K562 (cell line): ENCODE data around the gene MRPL38. TPM values are rescaled to one million over a fixed set of nuclear protein-coding genes. Genes with fewer than 3 reads are reported as not detected.

ENCODE experiments used
- HDAC2 ChIP-seq: fragments of 450-650 bp; IDR thresholded peaks from 2 replicates; pipeline ENCODE4 v1.6.1; 2016; ENCODE audit warnings: mild to moderate bottlenecking
- polyA plus RNA-seq, 8 experiments: library from polyadenylated mRNA; depleted of rRNA in 4 of 8; stranded (reverse) in 5 of 8; unstranded in 3 of 8; fragments of >200 nt; fragmentation: Nextera tagmentation in 2 of 8; fragmentation: Illumina TruSeq in 1 of 8; extraction: Ambion mirVana in 2 of 8; extraction: Trizol in 1 of 8; gene quantifications; 2 replicates each; pipeline versions ENCODE4 v1.2.1 to v1.2.3, GENCODE V29; 2011 to 2014; ENCODE audit warnings: inconsistent platforms in 1 of 8, missing spikeins in 1 of 8
- total RNA-seq, 7 experiments: library from RNA; depleted of rRNA in 6 of 7; stranded (reverse); fragments of >200 nt in 6 of 7; fragmentation: Illumina TruSeq in 2 of 7; extraction: Trizol in 2 of 7; gene quantifications; 2 replicates each; pipeline versions ENCODE4 v1.2.1 to v1.2.3, GENCODE V29; 2011 to 2021; ENCODE audit warnings: low replicate concordance in 1 of 7
- TF ChIP-seq, protein P1 (sequence below): sonication (generic); formaldehyde crosslinking; IDR thresholded peaks from 2 replicates; pipeline ENCODE4 v1.8.1; 2023; ENCODE audit warnings: missing genetic modification reagents, mild to moderate bottlenecking, borderline replicate concordance
- TF ChIP-seq, protein P2 (sequence below), 2 experiments: fragments of 250-450 bp in 1 of 2; fragments of 450-650 bp in 1 of 2; sonication (Bioruptor Pico) in 1 of 2; IDR thresholded peaks; 2 replicates each; pipeline versions ENCODE4 v1.6.1 to v1.8.0; 2016 to 2021; ENCODE audit warnings: mild to moderate bottlenecking in 2 of 2, moderate library complexity in 2 of 2, missing compliant biosample characterization in 1 of 2, missing genetic modification characterization in 1 of 2

The MRPL38 gene
- total and polyA plus RNA-seq, 9 of the 15 experiments (the other 6 are each of a cell fraction or from before 2014, with no cell fraction given): 4.5 to 154 (median 48.5) TPM

DNA sequence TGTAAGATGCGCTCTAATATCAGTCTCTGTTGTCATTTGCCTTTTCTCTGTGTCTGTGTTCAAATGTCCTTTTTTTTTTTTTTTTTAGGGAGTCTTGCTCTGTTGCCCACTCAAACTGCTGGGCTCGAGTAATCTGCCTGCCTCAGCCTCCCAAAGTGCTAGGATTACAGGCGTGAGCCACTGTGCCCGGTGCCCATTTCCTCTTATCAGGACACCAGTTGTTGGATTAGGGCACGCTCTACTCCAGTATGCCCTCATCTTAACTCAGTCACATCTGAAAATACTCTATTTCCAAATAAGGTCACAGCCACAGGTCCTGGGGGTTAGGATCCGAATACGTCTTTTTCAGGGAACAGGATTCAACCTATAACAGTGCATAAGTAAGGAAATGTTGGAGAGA lies 24.4 kb downstream of the MRPL38 start (continued):
- TF ChIP-seq, protein P1, sequence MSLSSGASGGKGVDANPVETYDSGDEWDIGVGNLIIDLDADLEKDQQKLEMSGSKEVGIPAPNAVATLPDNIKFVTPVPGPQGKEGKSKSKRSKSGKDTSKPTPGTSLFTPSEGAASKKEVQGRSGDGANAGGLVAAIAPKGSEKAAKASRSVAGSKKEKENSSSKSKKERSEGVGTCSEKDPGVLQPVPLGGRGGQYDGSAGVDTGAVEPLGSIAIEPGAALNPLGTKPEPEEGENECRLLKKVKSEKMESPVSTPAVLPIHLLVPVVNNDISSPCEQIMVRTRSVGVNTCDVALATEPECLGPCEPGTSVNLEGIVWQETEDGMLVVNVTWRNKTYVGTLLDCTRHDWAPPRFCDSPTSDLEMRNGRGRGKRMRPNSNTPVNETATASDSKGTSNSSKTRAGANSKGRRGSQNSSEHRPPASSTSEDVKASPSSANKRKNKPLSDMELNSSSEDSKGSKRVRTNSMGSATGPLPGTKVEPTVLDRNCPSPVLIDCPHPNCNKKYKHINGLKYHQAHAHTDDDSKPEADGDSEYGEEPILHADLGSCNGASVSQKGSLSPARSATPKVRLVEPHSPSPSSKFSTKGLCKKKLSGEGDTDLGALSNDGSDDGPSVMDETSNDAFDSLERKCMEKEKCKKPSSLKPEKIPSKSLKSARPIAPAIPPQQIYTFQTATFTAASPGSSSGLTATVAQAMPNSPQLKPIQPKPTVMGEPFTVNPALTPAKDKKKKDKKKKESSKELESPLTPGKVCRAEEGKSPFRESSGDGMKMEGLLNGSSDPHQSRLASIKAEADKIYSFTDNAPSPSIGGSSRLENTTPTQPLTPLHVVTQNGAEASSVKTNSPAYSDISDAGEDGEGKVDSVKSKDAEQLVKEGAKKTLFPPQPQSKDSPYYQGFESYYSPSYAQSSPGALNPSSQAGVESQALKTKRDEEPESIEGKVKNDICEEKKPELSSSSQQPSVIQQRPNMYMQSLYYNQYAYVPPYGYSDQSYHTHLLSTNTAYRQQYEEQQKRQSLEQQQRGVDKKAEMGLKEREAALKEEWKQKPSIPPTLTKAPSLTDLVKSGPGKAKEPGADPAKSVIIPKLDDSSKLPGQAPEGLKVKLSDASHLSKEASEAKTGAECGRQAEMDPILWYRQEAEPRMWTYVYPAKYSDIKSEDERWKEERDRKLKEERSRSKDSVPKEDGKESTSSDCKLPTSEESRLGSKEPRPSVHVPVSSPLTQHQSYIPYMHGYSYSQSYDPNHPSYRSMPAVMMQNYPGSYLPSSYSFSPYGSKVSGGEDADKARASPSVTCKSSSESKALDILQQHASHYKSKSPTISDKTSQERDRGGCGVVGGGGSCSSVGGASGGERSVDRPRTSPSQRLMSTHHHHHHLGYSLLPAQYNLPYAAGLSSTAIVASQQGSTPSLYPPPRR: no peak
- TF ChIP-seq, protein P2, sequence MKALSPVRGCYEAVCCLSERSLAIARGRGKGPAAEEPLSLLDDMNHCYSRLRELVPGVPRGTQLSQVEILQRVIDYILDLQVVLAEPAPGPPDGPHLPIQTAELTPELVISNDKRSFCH (CRISPR knock-in tag; IDR thresholded peaks at IDR 0.05): no peak
- TF ChIP-seq, protein P2 (tag; IDR thresholded peaks at IDR 0.05): no peak
- TF ChIP-seq HDAC2: no peak
